SU-DHL-6 (cell line): ENCODE data around the gene CAMK1.

ENCODE experiments used
- CTCF ChIP-seq: fragments of 200-600 bp; sonication (generic); IDR thresholded peaks from one replicate; pipeline ENCODE4 v1.5.1; 2017; ENCODE audit warnings: antibody characterized with exemption, mild to moderate bottlenecking, low read length, moderate library complexity; ENCODE audit not compliant: insufficient read depth, poor library complexity, severe bottlenecking
- EZH2phosphoT487 ChIP-seq: fragments of 200-600 bp; sonication (generic), shearing (Covaris generic); conservative IDR thresholded peaks from 2 replicates; pipeline ENCODE4 v1.6.1; 2018; ENCODE audit warnings: mild to moderate bottlenecking, antibody characterized with exemption, low read length, moderate library complexity, mixed read lengths

- no peak for TF ChIP-seq CTCF
- no peak for TF ChIP-seq EZH2phosphoT487
Observed at GRCh38 chr3:9780910-9781309, 11.2 kb upstream of the CAMK1 start.
